C4-2B (cell line): ENCODE measurements around the gene DVL1.

Experiments
- H3K27ac ChIP-seq: fragments of 450-650 bp; 2 replicates; pipeline ENCODE4 v1.5.1; 2017
- CTCF ChIP-seq: fragments of 450-650 bp; conservative IDR thresholded peaks from 2 replicates; pipeline ENCODE4 v1.5.1; 2017; ENCODE audit warnings: mild to moderate bottlenecking
- ZFX ChIP-seq: fragments of 450-650 bp; IDR thresholded peaks from 2 replicates; pipeline ENCODE4 v1.6.1; 2017

Gene DVL1

DNA sequence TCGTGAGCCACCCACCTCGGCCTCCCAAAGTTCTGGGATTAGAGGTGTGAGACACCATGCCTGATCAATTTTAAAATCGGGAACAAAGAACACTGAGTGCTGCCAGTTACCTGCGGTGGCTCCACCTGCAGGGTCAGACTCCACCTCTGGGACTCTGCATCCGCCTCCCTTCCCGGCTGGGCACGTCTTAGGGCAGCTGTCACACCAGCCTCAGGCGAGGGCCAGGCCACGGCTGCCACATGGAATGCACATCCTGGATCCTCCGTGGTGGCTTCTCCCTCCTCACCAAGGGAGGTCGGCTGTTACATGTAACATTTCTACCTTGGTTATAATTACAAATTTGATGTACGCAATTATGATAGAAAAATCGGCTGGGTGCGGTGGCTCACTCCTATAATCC lies 15.0 kb upstream of the DVL1 start:
- no peak overlapping the region for H3K27ac ChIP-seq
- TF ChIP-seq ZFX (no peak), CTCF (no peak)

DNA sequence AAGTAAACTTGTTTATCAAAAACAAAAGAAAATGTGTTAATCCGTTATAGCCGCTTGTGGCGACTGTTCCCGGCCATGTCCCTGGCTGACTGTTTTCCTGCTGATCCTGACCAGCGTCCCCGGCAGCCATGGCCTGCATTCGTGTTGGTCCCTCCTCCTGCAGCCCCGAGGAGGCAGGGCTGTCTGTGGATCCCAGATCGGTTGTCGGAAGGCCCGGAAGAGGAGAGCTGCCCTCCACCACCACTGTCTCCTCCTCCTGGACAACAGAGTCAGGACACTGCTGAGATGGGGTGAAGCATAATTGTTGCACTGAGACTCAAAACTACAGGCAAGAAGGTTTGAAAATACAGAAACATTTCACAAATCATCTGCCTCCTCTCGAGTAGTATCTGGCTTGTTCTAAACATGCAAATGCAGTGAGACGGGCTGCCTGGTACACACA lies 12.8 kb upstream of the DVL1 start:
- TF ChIP-seq ZFX (no peak), CTCF (no peak)

DNA sequence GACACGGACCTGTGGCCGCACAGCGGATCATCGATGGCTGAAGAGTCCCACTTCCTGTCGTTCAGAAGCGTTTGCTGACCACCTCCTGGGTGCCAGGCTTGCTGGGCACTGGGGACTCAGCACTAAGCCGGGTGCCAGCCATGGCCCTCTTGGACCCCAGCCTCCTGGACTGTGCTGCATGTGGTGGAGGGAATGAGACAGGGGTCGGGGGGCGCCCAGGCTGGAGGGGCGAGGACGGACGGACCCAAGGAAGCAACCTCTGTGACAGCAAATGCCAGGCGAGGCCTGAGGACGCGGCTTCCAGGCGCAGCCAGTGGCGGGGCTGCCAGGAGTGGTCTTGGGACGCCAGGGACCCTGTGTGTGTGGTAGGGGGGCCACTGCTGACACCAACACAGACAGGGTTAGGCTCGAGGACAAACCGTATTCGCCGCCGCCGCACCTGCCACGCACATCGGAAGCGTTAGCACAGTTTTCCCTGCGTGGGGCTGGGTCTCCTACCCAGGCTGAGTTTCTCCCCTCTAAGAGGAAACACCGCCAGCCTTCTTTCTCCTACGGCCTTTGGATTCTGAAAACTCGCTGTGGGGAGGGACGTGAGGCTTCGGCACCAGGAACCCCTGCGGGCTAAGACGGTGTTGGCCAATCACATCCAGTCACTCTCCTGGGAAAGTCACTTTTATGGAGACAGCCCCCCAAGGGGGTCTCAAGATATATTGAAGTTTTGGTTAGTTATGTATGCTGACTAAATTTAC lies 12.2 kb upstream of the DVL1 start:
- H3K27ac ChIP-seq: no peak overlapping the region
- TF ChIP-seq ZFX (no peak), CTCF (no peak)

More for the DNA sequence above, 12.8 kb upstream of the DVL1 start:
- no peak overlapping the region for H3K27ac ChIP-seq

- no peak overlapping the region for H3K27ac ChIP-seq
- TF ChIP-seq CTCF (no peak), ZFX (no peak)
Measured at GRCh38 chr1:1360506-1361169, 11.4 kb upstream of the DVL1 start.

DNA sequence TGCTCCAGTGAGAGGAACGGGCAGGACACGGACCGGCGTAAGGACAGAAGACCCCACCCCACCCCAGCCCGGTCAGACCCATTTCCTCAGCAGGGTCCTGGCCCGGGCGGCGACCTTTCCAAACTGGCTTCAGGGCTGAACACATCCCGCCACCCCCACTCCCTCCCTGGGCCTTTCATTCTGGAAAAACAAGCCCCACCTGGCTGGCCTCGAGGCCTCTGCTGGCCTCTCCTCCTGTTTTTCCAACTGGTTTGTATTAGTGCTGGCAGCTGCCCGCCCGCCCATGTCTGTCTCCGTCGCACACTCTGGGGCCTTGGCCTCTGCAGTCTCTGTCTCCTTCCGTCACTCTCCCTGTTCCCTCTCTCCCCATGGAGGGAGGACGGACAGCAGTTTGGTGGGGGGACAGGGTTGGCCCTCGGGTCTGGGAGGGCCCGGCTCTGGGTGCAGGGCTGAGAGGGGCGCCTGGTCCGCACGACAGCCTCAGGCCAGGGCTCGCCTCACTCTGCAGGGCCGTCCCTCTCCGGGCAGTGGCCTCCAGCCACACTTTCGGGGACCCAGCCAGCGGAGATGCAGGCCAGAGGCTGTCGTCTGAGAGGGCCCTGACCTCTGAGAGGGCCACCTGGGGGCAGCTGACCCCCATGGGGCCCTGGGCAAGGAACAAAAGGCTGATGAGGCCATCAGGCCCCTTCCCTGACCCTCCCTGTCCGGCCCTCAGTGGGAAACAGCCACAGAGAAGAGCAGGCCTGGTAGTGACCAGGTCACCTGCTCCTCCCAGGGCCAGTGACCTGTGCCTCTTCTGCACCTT lies 10.6 kb upstream of the DVL1 start:
- no peak overlapping the region; the same call in 1 of the 2 replicates for H3K27ac ChIP-seq
- no peak; the same call in 1 of the 2 replicates for TF ChIP-seq ZFX
- no peak for TF ChIP-seq CTCF

- TF ChIP-seq CTCF (no peak), ZFX (no peak)
Measured at GRCh38 chr1:1359308-1359663, 10.1 kb upstream of the DVL1 start.

More at GRCh38 chr1:1359308-1359663, 10.1 kb upstream of the DVL1 start:
- H3K27ac ChIP-seq: peak overlapping the region; percentile 11
